NCI-H2081 (cell line): ENCODE measurements around the gene ABCC4.
A peak's percentile ranks its signal among the peaks of the same experiment; 100 is the strongest.

Source experiments
- DNase-seq, 2 experiments: peaks; one replicate each; lab custom pipeline; 2025; lab: John Stamatoyannopoulos, UW

ABCC4 gene

DNA sequence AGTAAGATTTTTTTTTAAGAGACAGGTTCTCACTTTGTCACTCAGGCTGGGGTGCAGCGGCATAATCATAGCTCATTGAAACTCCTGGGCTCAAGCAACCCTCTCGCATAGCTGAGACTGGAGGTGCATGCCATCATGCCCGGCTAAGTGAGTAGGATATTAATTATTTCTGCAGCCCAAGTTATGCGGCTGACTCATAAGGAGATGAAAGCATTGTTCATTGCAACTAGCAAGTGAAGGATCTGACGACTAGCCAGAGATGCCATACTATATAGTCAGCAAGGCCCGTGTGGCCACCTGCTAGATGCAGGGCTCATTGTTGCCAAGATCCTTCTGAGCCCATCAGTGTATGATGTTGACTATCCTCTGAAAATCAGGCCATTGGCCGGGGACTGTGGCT is 45.2 kb downstream of the ABCC4 start:
- DNase-seq: no peak

DNA sequence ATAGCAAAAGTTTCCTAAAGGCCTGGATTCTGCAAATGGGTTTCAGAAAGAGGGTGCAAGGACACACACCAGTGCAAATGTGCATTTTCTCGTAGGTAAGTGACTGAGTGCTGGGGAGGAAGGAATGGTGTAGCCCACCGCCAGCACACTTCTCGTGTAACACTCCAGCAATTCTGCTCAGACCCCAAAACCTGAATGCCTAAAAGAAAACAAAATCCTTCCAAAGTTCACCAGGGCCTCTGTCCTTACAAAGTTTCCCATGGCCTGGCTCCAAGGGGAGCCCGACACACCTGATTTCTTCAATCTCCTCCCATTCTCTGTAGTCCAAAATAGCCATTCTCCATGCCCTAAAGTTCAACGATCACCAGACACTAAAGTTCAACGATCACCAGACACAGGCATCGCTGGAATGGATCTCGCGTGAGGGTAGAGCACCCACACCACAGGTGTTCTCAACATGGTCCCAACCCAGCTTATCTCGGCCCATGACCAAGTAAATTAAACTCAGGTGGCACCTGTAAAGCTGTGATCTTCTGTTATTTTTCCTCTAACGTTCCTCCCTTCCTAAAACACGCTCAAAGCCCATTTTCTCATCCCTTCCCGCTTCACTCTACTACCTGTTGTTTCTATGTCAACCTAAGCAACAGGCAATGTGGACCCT is 46.0 kb downstream of the ABCC4 start:
- no peak for DNase-seq

- DNase-seq: no peak
These were observed 46.9 kb downstream of the ABCC4 start for GRCh38 chr13:95254339-95254738.

DNA sequence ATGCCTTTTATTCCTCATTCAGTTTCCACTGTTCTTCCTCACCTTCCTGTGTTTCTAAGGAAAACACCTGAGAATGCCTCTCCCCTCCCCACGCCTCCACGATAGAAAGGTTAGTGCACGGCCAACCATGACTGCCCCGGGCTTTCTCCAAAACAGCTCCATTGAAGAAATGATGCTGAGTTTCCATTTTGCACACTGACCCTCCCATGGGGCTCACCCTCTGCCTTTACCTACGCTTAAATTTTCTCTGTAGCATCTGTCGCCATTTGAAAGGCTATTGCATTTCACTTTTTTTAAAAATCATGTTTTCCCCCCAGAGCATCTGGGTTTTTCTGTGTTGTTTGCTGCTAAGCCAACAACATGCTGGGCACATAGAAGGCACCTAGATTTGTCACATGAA is 48.2 kb downstream of the ABCC4 start:
- DNase-seq: no peak

- no peak for DNase-seq
These were observed 49.6 kb downstream of the ABCC4 start for GRCh38 chr13:95251641-95252040.

- DNase-seq: no peak
These were observed 50.3 kb downstream of the ABCC4 start for GRCh38 chr13:95250961-95251360.

DNA sequence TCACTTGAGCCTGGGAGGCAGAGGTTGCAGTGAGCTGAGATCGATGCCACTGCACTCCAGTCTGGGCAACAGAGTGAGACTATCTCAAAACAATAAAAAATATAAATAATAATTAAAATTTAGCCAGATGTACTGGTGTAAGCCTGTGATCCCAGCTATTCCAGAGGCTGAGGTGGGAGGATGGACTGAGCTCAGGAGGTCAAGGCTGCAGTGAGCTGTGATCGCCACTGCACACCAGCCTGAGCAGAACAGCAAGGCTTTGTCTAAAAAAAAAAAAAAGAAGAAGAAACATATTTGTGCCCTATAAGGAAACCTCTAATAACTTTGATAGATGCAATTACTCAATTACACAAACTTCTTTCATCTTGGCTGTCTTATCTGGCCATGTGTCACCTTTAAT is 52.3 kb downstream of the ABCC4 start:
- no peak for DNase-seq

DNA sequence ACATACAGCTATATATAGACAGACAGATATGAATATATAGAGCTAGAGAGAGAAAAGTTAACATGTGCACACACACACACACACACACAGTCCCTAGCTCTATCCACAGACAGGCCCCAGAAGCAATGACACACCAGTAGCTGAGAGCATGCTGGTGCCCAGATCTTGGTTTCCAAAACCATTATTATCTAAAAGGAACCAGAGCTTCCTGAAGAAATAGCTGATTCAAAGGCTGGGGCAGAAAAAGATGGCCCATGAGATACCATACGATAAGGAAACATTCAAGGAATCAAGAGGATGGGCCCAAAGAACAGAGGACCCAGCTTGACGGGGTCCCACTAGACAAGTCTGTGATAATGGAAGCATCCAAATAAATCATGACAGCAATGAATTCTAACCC is 53.4 kb downstream of the ABCC4 start:
- no peak for DNase-seq

- DNase-seq: no peak
These were observed 54.1 kb downstream of the ABCC4 start for GRCh38 chr13:95247171-95247570.

DNA sequence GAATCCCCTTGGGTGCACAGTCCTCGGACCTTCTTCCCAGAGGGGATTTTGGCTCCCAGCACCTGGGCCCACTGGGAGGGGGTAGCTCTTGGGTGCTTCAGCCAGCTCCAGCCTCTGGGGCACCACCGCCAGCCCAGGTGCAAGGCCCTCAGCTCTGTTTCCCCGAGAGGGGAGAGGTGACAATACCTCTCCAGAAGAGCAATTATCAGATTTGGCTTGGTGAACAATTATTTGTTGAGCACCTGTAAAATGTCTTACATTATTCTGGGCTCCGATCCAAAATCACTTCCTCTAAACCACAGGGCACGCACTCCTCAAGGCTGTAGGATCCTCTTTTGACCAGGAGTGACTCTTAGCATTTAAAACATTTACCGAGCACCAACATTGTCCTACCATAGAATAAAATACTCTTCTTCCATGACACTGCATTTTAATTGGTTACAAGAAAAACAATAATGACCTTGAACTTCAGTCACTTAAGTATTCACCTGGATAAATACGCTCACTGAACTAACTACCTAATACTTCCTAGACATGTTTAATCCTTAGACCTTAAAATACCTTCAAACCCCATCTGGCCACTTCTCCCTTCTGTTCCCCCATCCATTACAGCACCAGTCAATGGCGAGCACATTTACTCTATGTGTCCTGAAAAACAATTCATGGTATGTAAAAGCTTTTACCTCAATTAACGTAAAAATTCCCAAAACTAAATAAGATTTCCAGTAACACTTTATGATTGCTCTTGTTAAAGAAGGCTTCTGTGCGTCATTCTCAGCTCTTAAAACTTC is 54.8 kb downstream of the ABCC4 start:
- DNase-seq: peak; percentile 41 to 66

GRCh38 chr13:95245071-95245470 is 56.2 kb downstream of the ABCC4 start:
- DNase-seq: no peak

DNA sequence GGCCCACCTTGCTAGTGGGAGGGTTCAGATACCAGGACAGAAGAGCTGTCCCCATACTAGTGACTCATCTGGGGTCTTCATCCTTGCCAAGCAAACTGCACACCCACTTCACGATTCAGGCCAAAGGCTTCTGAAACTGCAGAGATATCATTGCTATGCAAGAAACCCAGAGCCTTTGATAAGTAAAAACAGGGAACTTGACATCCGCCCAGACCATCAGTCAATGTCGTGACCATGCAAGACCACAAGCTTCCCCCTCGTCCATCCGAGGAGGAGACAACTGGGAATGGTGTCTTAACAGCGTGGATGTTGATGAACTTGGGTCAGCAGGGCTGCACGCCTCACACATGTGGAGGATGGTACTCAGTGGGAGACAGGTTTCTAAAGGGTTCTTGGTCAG is 58.0 kb downstream of the ABCC4 start:
- DNase-seq: no peak

GRCh38 chr13:95241321-95241720 is 59.9 kb downstream of the ABCC4 start:
- no peak for DNase-seq

- no peak for DNase-seq
These were observed 62.0 kb downstream of the ABCC4 start for GRCh38 chr13:95239283-95239682.

GRCh38 chr13:95237310-95237870 is 63.9 kb downstream of the ABCC4 start:
- DNase-seq: no peak

DNA sequence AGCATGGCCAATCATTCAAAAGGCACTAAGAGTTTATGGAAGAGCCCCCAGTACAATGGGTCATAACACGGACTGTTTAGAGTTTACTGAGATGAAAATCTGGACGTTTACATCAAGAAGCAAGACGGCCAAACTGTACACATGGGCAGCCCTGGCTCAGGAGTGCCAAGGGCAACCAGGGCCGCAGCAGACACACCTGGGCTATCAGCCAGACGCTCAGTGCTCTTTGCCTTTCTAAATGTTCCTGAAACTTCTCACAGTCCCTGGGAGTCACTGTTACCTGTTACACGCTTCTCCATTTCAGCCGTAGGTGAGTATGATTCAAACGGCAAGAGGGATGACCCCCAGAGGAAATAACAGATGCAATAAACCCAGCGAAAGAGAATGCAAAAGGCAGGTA is 64.5 kb downstream of the ABCC4 start:
- DNase-seq: no peak

DNA sequence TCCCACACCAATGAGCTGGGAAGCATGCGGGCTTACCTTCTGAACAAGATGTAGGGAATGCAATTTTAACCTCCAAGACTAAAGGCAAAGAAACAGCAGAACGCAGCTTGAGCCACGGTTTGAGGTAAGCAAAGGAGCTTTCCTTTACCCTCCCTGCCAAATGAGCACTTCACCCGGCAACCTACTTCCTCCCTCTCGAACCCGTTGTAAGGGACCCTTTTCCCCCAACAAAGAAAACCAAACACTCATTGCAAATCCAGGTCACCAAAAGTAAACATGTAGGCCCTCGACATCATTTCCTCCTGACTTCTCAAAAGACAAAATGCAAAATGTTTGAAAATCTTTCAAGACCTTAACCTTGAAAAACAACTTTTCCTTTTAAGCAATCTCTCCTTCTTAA is 65.3 kb downstream of the ABCC4 start:
- no peak for DNase-seq

- DNase-seq: peak in 1 of 2 experiments; percentile 9
These were observed 66.0 kb downstream of the ABCC4 start for GRCh38 chr13:95235199-95235756.

DNA sequence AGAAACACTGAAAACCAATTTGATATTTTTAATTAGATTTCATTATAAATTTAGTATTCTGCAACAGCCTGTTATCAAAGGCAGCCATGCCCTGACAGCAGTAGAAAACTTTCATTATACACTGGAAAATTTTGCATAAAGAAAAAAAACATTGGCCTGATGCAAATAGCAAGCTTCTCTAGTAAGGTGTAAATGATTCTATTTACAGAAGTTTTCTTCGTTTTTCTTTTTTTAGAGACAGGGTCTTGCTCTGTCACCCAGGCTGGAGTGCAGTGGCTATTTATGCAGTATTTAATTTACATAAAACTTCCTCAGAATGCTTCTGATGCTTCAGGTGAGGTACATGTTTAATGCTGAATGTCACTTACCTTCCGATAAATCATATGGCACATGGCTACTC is 67.0 kb downstream of the ABCC4 start:
- no peak for DNase-seq

GRCh38 chr13:95233026-95233635 is 68.1 kb downstream of the ABCC4 start:
- DNase-seq: no peak

GRCh38 chr13:95231393-95231792 is 69.9 kb downstream of the ABCC4 start:
- DNase-seq: no peak

DNA sequence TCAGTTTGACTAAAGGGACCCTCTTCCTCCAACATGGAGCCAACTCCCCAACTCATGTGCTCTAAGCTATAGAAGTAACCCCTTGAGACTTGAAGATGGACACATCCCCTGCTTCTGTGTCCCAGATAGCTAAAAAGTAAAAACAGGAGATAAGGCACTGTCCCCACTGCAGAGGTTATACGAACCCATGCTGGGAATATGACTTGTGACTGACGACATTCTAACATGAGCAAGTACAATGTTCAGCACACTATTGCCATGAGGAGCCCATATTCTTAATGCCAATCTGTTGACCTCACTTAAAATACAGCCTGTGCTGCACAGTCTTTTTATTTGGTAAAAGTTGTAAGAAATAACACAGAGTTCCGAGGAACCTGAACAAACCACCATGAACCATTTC is 71.4 kb downstream of the ABCC4 start:
- DNase-seq: no peak

- DNase-seq: no peak
These were observed 73.1 kb downstream of the ABCC4 start for GRCh38 chr13:95228130-95228529.
